Measurements from ENCODE around the gene PEAK1.

- TF ChIP-seq GATA2 (IDR thresholded peaks at IDR 0.05; ENCODE audit: low read depth, low read length) (no peak), GATA3 (IDR thresholded peaks at IDR 0.05; ENCODE audit: low read depth, low read length) (no peak)
Observed at GRCh38 chr15:77083381-77084160, 336.3 kb downstream of the PEAK1 start.

All from SH-SY5Y (cell line).